GM15510 (cell line): ENCODE measurements around the gene SUSD4.

Source experiments
- POLR2A ChIP-seq: IDR thresholded peaks from 3 replicates; pipeline ENCODE4 v1.6.1; 2011; ENCODE audit warnings: borderline replicate concordance; ENCODE audit not compliant: insufficient read length; ENCODE audit errors: extremely low read depth

SUSD4 gene

GRCh38 chr1:223228931-223229528, 134.9 kb downstream of the SUSD4 start:
- no peak for TF ChIP-seq POLR2A

GRCh38 chr1:223228201-223228600, 135.8 kb downstream of the SUSD4 start:
- TF ChIP-seq POLR2A = no peak

GRCh38 chr1:223227486-223228196, 136.3 kb downstream of the SUSD4 start:
- no peak for TF ChIP-seq POLR2A

- no peak for TF ChIP-seq POLR2A
These were observed 136.9 kb downstream of the SUSD4 start for GRCh38 chr1:223227031-223227430.

- no peak for TF ChIP-seq POLR2A
These were observed 137.7 kb downstream of the SUSD4 start for GRCh38 chr1:223226271-223226670.

GRCh38 chr1:223225481-223225880, 138.5 kb downstream of the SUSD4 start:
- TF ChIP-seq POLR2A = no peak

- TF ChIP-seq POLR2A = no peak
These were observed 138.9 kb downstream of the SUSD4 start for GRCh38 chr1:223225061-223225460.

GRCh38 chr1:223224465-223224864, 139.5 kb downstream of the SUSD4 start:
- no peak for TF ChIP-seq POLR2A

- TF ChIP-seq POLR2A = no peak
These were observed 140.6 kb downstream of the SUSD4 start for GRCh38 chr1:223223091-223223995.

- no peak for TF ChIP-seq POLR2A
These were observed 141.6 kb downstream of the SUSD4 start for GRCh38 chr1:223222377-223222776.

- no peak for TF ChIP-seq POLR2A
These were observed 142.3 kb downstream of the SUSD4 start for GRCh38 chr1:223221686-223222085.

- TF ChIP-seq POLR2A = no peak
These were observed 143.9 kb downstream of the SUSD4 start for GRCh38 chr1:223219846-223220610.

GRCh38 chr1:223219318-223219635, 144.7 kb downstream of the SUSD4 start:
- TF ChIP-seq POLR2A = no peak

GRCh38 chr1:223217781-223218180, 146.2 kb downstream of the SUSD4 start:
- no peak for TF ChIP-seq POLR2A
